UCSD-AML1 (cell line): ENCODE measurements around the gene OSBPL3.

ENCODE experiments used
- DNase-seq: peaks from one replicate; lab custom pipeline; 2025; ENCODE audit not compliant: unreplicated experiment; lab: John Stamatoyannopoulos, UW

OSBPL3 gene

GRCh38 chr7:24981171-24981951, 1.4 kb upstream of the OSBPL3 start:
- peak; percentile 31 for DNase-seq

GRCh38 chr7:24980534-24981170, 674 bp upstream of the OSBPL3 start:
- DNase-seq, result no peak

GRCh38 chr7:24979470-24979862, 512 bp downstream of the OSBPL3 start:
- DNase-seq, result peak; percentile 53

- peak; percentile 16 for DNase-seq
These were observed 1.0 kb downstream of the OSBPL3 start for GRCh38 chr7:24978843-24979469.

- DNase-seq, result no peak
These were observed 4.2 kb downstream of the OSBPL3 start for GRCh38 chr7:24975644-24976260.

- DNase-seq, result no peak
These were observed 4.8 kb downstream of the OSBPL3 start for GRCh38 chr7:24975172-24975571.

GRCh38 chr7:24974026-24974832, 5.7 kb downstream of the OSBPL3 start:
- DNase-seq, result no peak

GRCh38 chr7:24972991-24973390, 7.0 kb downstream of the OSBPL3 start:
- no peak for DNase-seq

GRCh38 chr7:24972166-24972477, 7.9 kb downstream of the OSBPL3 start:
- DNase-seq, result no peak

GRCh38 chr7:24971333-24972165, 8.4 kb downstream of the OSBPL3 start:
- peak; percentile 10 for DNase-seq

GRCh38 chr7:24970676-24971075, 9.3 kb downstream of the OSBPL3 start:
- DNase-seq, result no peak

GRCh38 chr7:24968165-24968564, 11.8 kb downstream of the OSBPL3 start:
- no peak for DNase-seq

- no peak for DNase-seq
These were observed 12.3 kb downstream of the OSBPL3 start for GRCh38 chr7:24967696-24968095.

- DNase-seq, result no peak
These were observed 13.2 kb downstream of the OSBPL3 start for GRCh38 chr7:24966802-24967201.

- peak; percentile 37 for DNase-seq
These were observed 13.9 kb downstream of the OSBPL3 start for GRCh38 chr7:24965831-24966708.

- no peak for DNase-seq
These were observed 15.8 kb downstream of the OSBPL3 start for GRCh38 chr7:24964191-24964590.

- peak; percentile 28 for DNase-seq
These were observed 16.8 kb downstream of the OSBPL3 start for GRCh38 chr7:24963218-24963617.

GRCh38 chr7:24962418-24962962, 17.5 kb downstream of the OSBPL3 start:
- no peak for DNase-seq
